Cardiac septum (tissue), 1 donor: ENCODE results near the gene NHP2. TPM values are rescaled to one million over a fixed set of nuclear protein-coding genes. Genes with fewer than 3 reads are reported as not detected.

Experiments
- DNase-seq: peaks from one replicate; pipeline ENCODE4 v3.0.0-alpha.2; 2020; ENCODE audit warnings: low spot score
- intact Hi-C: fragments of 100-400 bp; cut with DNase I; formaldehyde crosslinking; loops from one replicate; pipeline ENCODE4 v1.14.0; 2022
- total RNA-seq: library from RNA; stranded (reverse); fragmentation: NEBNext Ultra II Directional; extraction: Animal tissue kit (Norgen Biotek cat#: 25700); gene quantifications from one replicate; pipeline ENCODE4 v1.2.1, GENCODE V29; 2021
- donor health status: DM: no; HTN: no; CAD: no.

NHP2 gene
- total RNA-seq, 1 donor from 2014 or later, result 77.2 TPM

- intact Hi-C loops, result no loop called here
- no peak for DNase-seq
These were observed 33.6 kb downstream of the NHP2 start for GRCh38 chr5:178119915-178120606.

GRCh38 chr5:178117923-178118701 lies 35.6 kb downstream of the NHP2 start:
- no peak for DNase-seq
- intact Hi-C loops, result no loop called here

- intact Hi-C loops, result no loop called here
- DNase-seq, result no peak
These were observed 37.4 kb downstream of the NHP2 start for GRCh38 chr5:178116143-178116885.

- intact Hi-C loops, result no loop called here
- no peak for DNase-seq
These were observed 37.9 kb downstream of the NHP2 start for GRCh38 chr5:178115814-178116142.

GRCh38 chr5:178115136-178115813 lies 38.4 kb downstream of the NHP2 start:
- DNase-seq, result no peak
- intact Hi-C loops, result no loop called here

- DNase-seq, result no peak
- intact Hi-C loops, result loop anchor here (5.0 kb wide), 1 partner anchor 33 kb away; no protein-coding TSS in a partner anchor
These were observed 39.2 kb downstream of the NHP2 start for GRCh38 chr5:178114325-178115135.

GRCh38 chr5:178113841-178114324 lies 39.8 kb downstream of the NHP2 start:
- intact Hi-C loops, result loop anchor here (5.0 kb wide), 1 partner anchor 33 kb away; no protein-coding TSS in a partner anchor

GRCh38 chr5:178113141-178113787 lies 40.4 kb downstream of the NHP2 start, which contains the start of gene N4BP3:
Gene N4BP3, plus strand, starts transcription at chr5:178113532. Its CDS starts 6,052 bp downstream, at chr5:178119584.
- intact Hi-C loops, result loop anchor here (5.0 kb wide), 1 partner anchor 34 kb away; no protein-coding TSS in a partner anchor
- DNase-seq, result no peak

More at GRCh38 chr5:178113841-178114324, 39.8 kb downstream of the NHP2 start:
- DNase-seq, result no peak

- DNase-seq, result no peak
- intact Hi-C loops, result loop anchor here (5.0 kb wide), 1 partner anchor 35 kb away; no protein-coding TSS in a partner anchor
These were observed 41.1 kb downstream of the NHP2 start for GRCh38 chr5:178112545-178112944.

- DNase-seq, result no peak
- intact Hi-C loops, result loop anchor here (5.0 kb wide), 1 partner anchor 35 kb away; no protein-coding TSS in a partner anchor
These were observed 41.8 kb downstream of the NHP2 start for GRCh38 chr5:178111925-178112324.

GRCh38 chr5:178110511-178110910 lies 43.2 kb downstream of the NHP2 start:
- intact Hi-C loops, result loop anchor here (5.0 kb wide), 1 partner anchor 37 kb away; no protein-coding TSS in a partner anchor

GRCh38 chr5:178108966-178109365 lies 44.7 kb downstream of the NHP2 start:
- intact Hi-C loops, result no loop called here
- no peak for DNase-seq

More at GRCh38 chr5:178110511-178110910, 43.2 kb downstream of the NHP2 start:
- no peak for DNase-seq

- DNase-seq, result no peak
- intact Hi-C loops, result no loop called here
These were observed 45.2 kb downstream of the NHP2 start for GRCh38 chr5:178108446-178108845.

GRCh38 chr5:178107756-178108310 lies 45.9 kb downstream of the NHP2 start:
- intact Hi-C loops, result no loop called here
- no peak for DNase-seq

- no peak for DNase-seq
- intact Hi-C loops, result no loop called here
These were observed 47.0 kb downstream of the NHP2 start for GRCh38 chr5:178106556-178107239.

- DNase-seq, result no peak
- intact Hi-C loops, result no loop called here
These were observed 47.6 kb downstream of the NHP2 start for GRCh38 chr5:178106086-178106485.

- DNase-seq, result no peak
- intact Hi-C loops, result no loop called here
These were observed 49.2 kb downstream of the NHP2 start for GRCh38 chr5:178104492-178104891.
